SK-N-SH (cell line): ENCODE data around the gene AIFM3. TPM values are rescaled to one million over a fixed set of nuclear protein-coding genes. Genes with fewer than 3 reads are reported as not detected.

Experiments
- CTCF ChIA-PET: fragments of 300-600, 350-600 bp; formaldehyde crosslinking; extraction: SDS; loops from one replicate; lab custom pipeline; 2021; lab: Yijun Ruan, JAX
- POLR2A ChIA-PET: fragments of 350-600 bp; sonication (Branson Sonifier 250); formaldehyde crosslinking; extraction: SDS; loops from one replicate; lab custom pipeline; 2020; ENCODE audit warnings: antibody characterized with exemption, inconsistent platforms; lab: Yijun Ruan, JAX
- DNase-seq: peaks from one replicate; pipeline ENCODE4 v3.0.0; 2012
- H2AFZ ChIP-seq: fragments of 200-600 bp; sonication (generic); 2 replicates; pipeline ENCODE4 v1.8.1; 2016; ENCODE audit warnings: antibody characterized with exemption, mild to moderate bottlenecking, low read depth
- H3F3A ChIP-seq: fragments of 200-600 bp; sonication (generic); replicated peaks from 2 replicates; pipeline ENCODE3; 2016; ENCODE audit warnings: antibody characterized with exemption, mild to moderate bottlenecking; ENCODE audit not compliant: insufficient read depth
- H3K27ac ChIP-seq, 2 experiments: fragments of 200-500 bp in 1 of 2; fragments of 200-600 bp in 1 of 2; sonication (Bioruptor generic) in 1 of 2; sonication (generic), shearing (Covaris generic) in 1 of 2; 2 replicates each; pipeline versions ENCODE4 v1.5.1 to v1.6.1; 2014 to 2016; ENCODE audit warnings: low read depth in 2 of 2, inconsistent platforms in 1 of 2, low read length in 1 of 2, mild to moderate bottlenecking in 1 of 2, mixed read lengths in 1 of 2
- H3K27me3 ChIP-seq: fragments of 200-600 bp; sonication (generic), shearing (Covaris generic); 2 replicates; pipeline ENCODE4 v1.6.1; 2016; ENCODE audit warnings: mixed run types; ENCODE audit not compliant: insufficient read depth
- H3K36me3 ChIP-seq, 2 experiments: fragments of 200-500 bp in 1 of 2; fragments of 200-600 bp in 1 of 2; sonication (Bioruptor generic) in 1 of 2; sonication (generic) in 1 of 2; replicated peaks in 1 of 2; 2 replicates each; pipeline versions ENCODE3 to v1.5.1; 2014 to 2016; ENCODE audit warnings: low read length in 1 of 2, mild to moderate bottlenecking in 1 of 2; ENCODE audit not compliant: insufficient read depth in 2 of 2, control insufficient read depth in 1 of 2
- H3K4me1 ChIP-seq, 2 experiments: fragments of 200-500 bp in 1 of 2; fragments of 200-600 bp in 1 of 2; sonication (Bioruptor generic) in 1 of 2; sonication (generic), shearing (Covaris generic) in 1 of 2; 2 replicates each; pipeline versions ENCODE4 v1.5.1 to v1.6.1; 2014 to 2016; ENCODE audit warnings: low read depth in 1 of 2, low read length in 1 of 2, mixed run types in 1 of 2; ENCODE audit not compliant: insufficient read depth in 2 of 2, control insufficient read depth in 1 of 2
- H3K4me2 ChIP-seq: fragments of 200-600 bp; sonication (generic), shearing (Covaris generic); 2 replicates; pipeline ENCODE4 v1.6.1; 2017; ENCODE audit warnings: mixed run types
- H3K4me3 ChIP-seq, 2 experiments: fragments of 200-500 bp in 1 of 2; fragments of 200-600 bp in 1 of 2; sonication (Bioruptor generic) in 1 of 2; sonication (generic), shearing (Covaris generic) in 1 of 2; 2 replicates each; pipeline versions ENCODE4 v1.5.1 to v1.8.1; 2014 to 2016; ENCODE audit warnings: low read depth in 2 of 2, inconsistent platforms in 1 of 2, low read length in 1 of 2, mild to moderate bottlenecking in 1 of 2, mixed read lengths in 1 of 2, moderate library complexity in 1 of 2
- H3K79me2 ChIP-seq: fragments of 200-600 bp; sonication (generic); 2 replicates; pipeline ENCODE4 v1.8.1; 2017; ENCODE audit warnings: mild to moderate bottlenecking; ENCODE audit not compliant: insufficient read depth
- H3K9ac ChIP-seq: fragments of 200-600 bp; sonication (generic); 2 replicates; pipeline ENCODE4 v1.6.1; 2017; ENCODE audit warnings: mixed run types
- H3K9me2 ChIP-seq: fragments of 200-600 bp; sonication (generic); 2 replicates; pipeline ENCODE4 v1.6.1; 2017; ENCODE audit warnings: mixed run types
- H3K9me3 ChIP-seq: fragments of 200-600 bp; sonication (generic); 2 replicates; pipeline ENCODE4 v1.6.1; 2017; ENCODE audit warnings: mixed run types, mild to moderate bottlenecking, moderate library complexity
- H4K20me1 ChIP-seq: fragments of 200-600 bp; sonication (generic); 2 replicates; pipeline ENCODE4 v1.6.1; 2017; ENCODE audit warnings: mild to moderate bottlenecking, mixed run types; ENCODE audit not compliant: insufficient read depth
- ELF1 ChIP-seq: IDR thresholded peaks from 2 replicates; pipeline ENCODE4 v1.4.0; 2012
- EP300 ChIP-seq, 2 experiments: IDR thresholded peaks; 2 replicates each; pipeline versions ENCODE4 v1.4.0 to v1.6.1; 2012; ENCODE audit warnings: borderline replicate concordance in 1 of 2, low read depth in 1 of 2, low read length in 1 of 2
- FOSL2 ChIP-seq: IDR thresholded peaks from 2 replicates; pipeline ENCODE4 v1.4.0; 2012; ENCODE audit warnings: low read depth, mild to moderate bottlenecking, moderate library complexity, borderline replicate concordance
- FOXJ3 ChIP-seq: sonication (generic); formaldehyde crosslinking; IDR thresholded peaks from 2 replicates; pipeline ENCODE4 v1.5.1; 2020; ENCODE audit warnings: mild to moderate bottlenecking, missing genetic modification reagents
- FOXM1 ChIP-seq: IDR thresholded peaks from 2 replicates; pipeline ENCODE4 v1.4.0; 2012; ENCODE audit warnings: low read depth, mild to moderate bottlenecking
- GABPA ChIP-seq: IDR thresholded peaks from 2 replicates; pipeline ENCODE4 v1.4.0; 2012; ENCODE audit warnings: low read depth, mild to moderate bottlenecking
- MEF2A ChIP-seq: IDR thresholded peaks from 2 replicates; pipeline ENCODE4 v1.4.0; 2012; ENCODE audit warnings: low read depth, borderline replicate concordance
- MXI1 ChIP-seq: IDR thresholded peaks from 2 replicates; pipeline ENCODE4 v1.6.1; 2012; ENCODE audit warnings: mild to moderate bottlenecking, low read depth, low read length, improper control_type of control experiment
- NRF1 ChIP-seq: IDR thresholded peaks from 2 replicates; pipeline ENCODE4 v1.6.1; 2012; ENCODE audit warnings: low read depth, mild to moderate bottlenecking, low read length
- POLR2AphosphoS5 ChIP-seq: IDR thresholded peaks from 2 replicates; pipeline ENCODE4 v1.6.1; 2012; ENCODE audit warnings: low read depth, low read length
- RCOR1 ChIP-seq: fragments of 150-350 bp; IDR thresholded peaks from 2 replicates; pipeline ENCODE4 v1.6.1; 2017; ENCODE audit warnings: antibody characterized with exemption, low read length
- RFX5 ChIP-seq: IDR thresholded peaks from 2 replicates; pipeline ENCODE4 v1.6.1; 2012; ENCODE audit warnings: mild to moderate bottlenecking, improper control_type of control experiment, low read length
- SIN3A ChIP-seq: IDR thresholded peaks from 2 replicates; pipeline ENCODE4 v1.6.1; 2012; ENCODE audit warnings: low read depth, mild to moderate bottlenecking, low read length, moderate library complexity, borderline replicate concordance
- TAF1 ChIP-seq: IDR thresholded peaks from 2 replicates; pipeline ENCODE4 v1.6.1; 2012; ENCODE audit warnings: low read depth, mild to moderate bottlenecking, low read length, moderate library complexity, borderline replicate concordance
- TCF12 ChIP-seq: IDR thresholded peaks from 2 replicates; pipeline ENCODE4 v1.4.0; 2012
- TEAD4 ChIP-seq: IDR thresholded peaks from 2 replicates; pipeline ENCODE4 v1.4.0; 2012; ENCODE audit warnings: mild to moderate bottlenecking, borderline replicate concordance; ENCODE audit not compliant: insufficient read depth
- YY1 ChIP-seq: IDR thresholded peaks from 2 replicates; pipeline ENCODE4 v1.4.0; 2012; ENCODE audit warnings: low read depth, mild to moderate bottlenecking
- WGBS: methylation state at CpG from one replicate; pipeline ENCODE4 v1.1.6; 2017; ENCODE audit warnings: low lambda C conversion rate; 5-methylcytosine and 5-hydroxymethylcytosine counted together
- polyA plus RNA-seq, 3 experiments: library from polyadenylated mRNA; depleted of rRNA; stranded (reverse); fragments of >200 nt; gene quantifications; 2 replicates each; pipeline ENCODE4 v1.2.3, GENCODE V29; 2012
- TF ChIP-seq, protein P1 (sequence below): fragments of 150-350 bp; IDR thresholded peaks from 2 replicates; pipeline ENCODE4 v1.6.1; 2016; ENCODE audit warnings: mild to moderate bottlenecking, low read depth, low read length
- TF ChIP-seq, protein P2 (sequence below): IDR thresholded peaks from 2 replicates; pipeline ENCODE4 v1.6.1; 2012; ENCODE audit warnings: mild to moderate bottlenecking, low read depth, low read length, moderate library complexity

Gene AIFM3
- polyA plus RNA-seq, 1 of the 3 experiments (the other 2 are of a cell fraction): 1.7 TPM

DNA sequence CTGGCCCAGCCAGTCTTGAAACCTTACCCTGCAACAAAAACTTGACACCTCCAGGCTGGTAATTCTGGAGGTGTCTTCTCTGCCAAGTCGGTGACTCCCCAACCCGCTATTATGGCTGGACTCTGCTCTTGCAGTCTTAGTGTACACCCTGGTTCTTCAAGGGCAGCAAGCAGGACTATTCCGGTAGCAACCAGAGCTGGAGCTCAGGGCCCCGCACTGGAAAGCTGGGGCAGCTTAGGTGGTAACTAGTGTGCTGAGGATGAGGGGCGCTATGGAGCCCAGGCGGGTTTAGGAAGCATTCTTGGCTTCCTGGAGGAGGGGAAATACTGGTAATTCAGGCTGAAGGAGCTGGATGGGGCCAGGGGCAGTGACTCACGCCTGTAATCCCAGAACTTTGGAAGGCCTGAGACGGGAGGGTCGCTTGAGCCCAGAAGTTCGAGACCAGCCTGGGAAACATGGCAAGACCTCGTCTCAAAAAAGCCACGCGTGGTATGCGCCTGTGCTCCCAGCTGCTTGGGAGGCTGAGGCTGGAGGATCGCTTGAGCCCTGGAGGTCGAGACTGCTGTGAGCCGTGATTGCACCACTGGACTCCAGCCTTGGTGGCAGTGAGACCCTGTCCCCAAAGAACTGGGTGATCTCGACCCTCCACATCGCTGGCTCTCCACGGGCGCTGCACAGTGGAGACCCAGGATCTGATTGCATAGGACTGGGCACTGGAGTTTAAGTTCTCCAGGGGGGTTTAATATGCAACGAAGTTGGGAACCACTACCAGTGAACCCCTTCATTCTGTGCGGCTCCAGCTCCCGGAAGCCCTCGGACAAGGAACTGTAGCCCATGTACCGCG, 10.6 kb upstream of the AIFM3 start:
- Histone ChIP-seq H3K9me2 (no peaks in the 10 kb centered on the region), H3K27me3 (no peaks in the 10 kb centered on the region), H4K20me1 (peaks cover 14% of the 10 kb centered on the region), H3F3A (peaks cover 4% of the 10 kb centered on the region), H3K79me2 (peaks cover 14% of the 10 kb centered on the region), H2AFZ (no peak overlapping the region), H3K27ac (no peak overlapping the region), H3K4me3 (no peak overlapping the region), H3K4me1 (no peaks in the 10 kb centered on the region; a peak in 1 of 4 replicates), H3K9ac (no peak overlapping the region), H3K36me3 (peaks cover 11 to 25% of the 10 kb centered on the region in 2 experiments), H3K9me3 (no peaks in the 10 kb centered on the region), H3K4me2 (no peak overlapping the region)
- TF ChIP-seq, protein P1, sequence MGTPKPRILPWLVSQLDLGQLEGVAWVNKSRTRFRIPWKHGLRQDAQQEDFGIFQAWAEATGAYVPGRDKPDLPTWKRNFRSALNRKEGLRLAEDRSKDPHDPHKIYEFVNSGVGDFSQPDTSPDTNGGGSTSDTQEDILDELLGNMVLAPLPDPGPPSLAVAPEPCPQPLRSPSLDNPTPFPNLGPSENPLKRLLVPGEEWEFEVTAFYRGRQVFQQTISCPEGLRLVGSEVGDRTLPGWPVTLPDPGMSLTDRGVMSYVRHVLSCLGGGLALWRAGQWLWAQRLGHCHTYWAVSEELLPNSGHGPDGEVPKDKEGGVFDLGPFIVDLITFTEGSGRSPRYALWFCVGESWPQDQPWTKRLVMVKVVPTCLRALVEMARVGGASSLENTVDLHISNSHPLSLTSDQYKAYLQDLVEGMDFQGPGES: no peak
- TF ChIP-seq ELF1 (no peak), NRF1 (no peak), RFX5 (no peak), YY1 (no peak), TAF1 (no peak), FOXM1 (no peak), TCF12 (no peak), GABPA (no peak), FOXJ3 (CRISPR knock-in tag) (no peak), MEF2A (no peak), RCOR1 (no peak), FOSL2 (no peak), POLR2AphosphoS5 (no peak), EP300 (IDR thresholded peaks at IDR 0.05; ENCODE audit: borderline replicate concordance in 1 of 2, low read depth in 1 of 2, low read length in 1 of 2) (no peak), TEAD4 (no peak)
- ChIA-PET POLR2A (interaction anchor here (0.8 kb wide), 1 partner anchor 26 kb away, joined by 10 read pairs; the partner anchor contains the start of gene LZTR1), CTCF (interaction anchor here (2.3 kb wide), 1 partner anchor 11 kb away, joined by 6 read pairs; the partner anchor contains the start of gene AIFM3)
- DNase-seq: no peak
- 90% methylated on average over 17 of the region's 27 CpGs for WGBS

DNA sequence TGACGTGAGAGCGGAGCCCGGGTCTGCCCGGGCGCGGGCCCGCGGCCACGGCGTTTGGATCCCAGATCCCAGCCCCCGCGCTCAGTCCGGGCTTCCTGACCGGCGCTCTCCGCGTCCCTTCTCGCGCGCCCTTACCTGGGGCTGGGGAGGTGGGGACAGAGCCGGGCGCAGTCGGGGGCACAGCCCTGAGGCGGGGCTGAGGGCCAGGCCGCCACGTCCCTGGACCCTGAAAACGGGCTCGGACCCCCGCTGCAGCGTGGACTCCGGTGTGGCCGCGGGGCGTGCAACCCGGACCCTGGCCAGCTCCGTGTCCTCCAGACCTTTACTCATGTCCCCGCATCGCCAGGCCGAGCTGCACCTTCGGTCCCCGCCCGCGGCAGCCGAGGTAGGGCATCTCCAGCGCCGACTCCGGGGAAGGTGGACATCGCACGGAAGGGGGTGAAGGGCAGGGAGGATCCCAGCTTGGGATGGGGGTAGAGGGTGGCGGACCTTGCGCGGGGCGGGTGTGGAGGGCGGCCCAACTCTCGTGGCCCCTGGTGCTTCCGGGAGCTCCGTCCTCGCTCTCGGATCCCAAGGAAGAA, 9.9 kb upstream of the AIFM3 start:
- Histone ChIP-seq H3K4me3 (no peak overlapping the region), H3K9ac (no peak overlapping the region), H2AFZ (no peak overlapping the region), H3K4me2 (no peak overlapping the region), H4K20me1 (peaks cover 8% of the 10 kb centered on the region), H3F3A (peaks cover 4% of the 10 kb centered on the region), H3K36me3 (peaks cover 10 to 18% of the 10 kb centered on the region in 2 experiments), H3K4me1 (peaks cover 0 to 2% of the 10 kb centered on the region in 2 experiments; a peak in 1 of 4 replicates), H3K9me2 (no peaks in the 10 kb centered on the region), H3K27ac (no peak overlapping the region), H3K79me2 (peaks cover 6% of the 10 kb centered on the region), H3K9me3 (no peaks in the 10 kb centered on the region), H3K27me3 (no peaks in the 10 kb centered on the region)
- CTCF ChIA-PET: interaction anchor here (1.2 to 2.3 kb wide), 3 partner anchors 10 to 153 kb away, joined by 4 to 6 read pairs (median 6); partner anchors contain the start of gene AIFM3
- 86% methylated on average over 41 of the region's 59 CpGs for WGBS
- POLR2A ChIA-PET: interaction anchor here (2.4 kb wide), 1 partner anchor 58 kb away, joined by 5 read pairs; the partner anchor contains the start of gene P2RX6
- DNase-seq: peak; percentile 27
- TF ChIP-seq MXI1 (no peak), POLR2AphosphoS5 (no peak), TAF1 (no peak), FOXJ3 (CRISPR knock-in tag) (no peak), ELF1 (no peak), EP300 (IDR thresholded peaks at IDR 0.05; ENCODE audit: borderline replicate concordance in 1 of 2, low read depth in 1 of 2, low read length in 1 of 2) (no peak), SIN3A (no peak), RFX5 (no peak), FOXM1 (no peak)
- TF ChIP-seq, protein P2, sequence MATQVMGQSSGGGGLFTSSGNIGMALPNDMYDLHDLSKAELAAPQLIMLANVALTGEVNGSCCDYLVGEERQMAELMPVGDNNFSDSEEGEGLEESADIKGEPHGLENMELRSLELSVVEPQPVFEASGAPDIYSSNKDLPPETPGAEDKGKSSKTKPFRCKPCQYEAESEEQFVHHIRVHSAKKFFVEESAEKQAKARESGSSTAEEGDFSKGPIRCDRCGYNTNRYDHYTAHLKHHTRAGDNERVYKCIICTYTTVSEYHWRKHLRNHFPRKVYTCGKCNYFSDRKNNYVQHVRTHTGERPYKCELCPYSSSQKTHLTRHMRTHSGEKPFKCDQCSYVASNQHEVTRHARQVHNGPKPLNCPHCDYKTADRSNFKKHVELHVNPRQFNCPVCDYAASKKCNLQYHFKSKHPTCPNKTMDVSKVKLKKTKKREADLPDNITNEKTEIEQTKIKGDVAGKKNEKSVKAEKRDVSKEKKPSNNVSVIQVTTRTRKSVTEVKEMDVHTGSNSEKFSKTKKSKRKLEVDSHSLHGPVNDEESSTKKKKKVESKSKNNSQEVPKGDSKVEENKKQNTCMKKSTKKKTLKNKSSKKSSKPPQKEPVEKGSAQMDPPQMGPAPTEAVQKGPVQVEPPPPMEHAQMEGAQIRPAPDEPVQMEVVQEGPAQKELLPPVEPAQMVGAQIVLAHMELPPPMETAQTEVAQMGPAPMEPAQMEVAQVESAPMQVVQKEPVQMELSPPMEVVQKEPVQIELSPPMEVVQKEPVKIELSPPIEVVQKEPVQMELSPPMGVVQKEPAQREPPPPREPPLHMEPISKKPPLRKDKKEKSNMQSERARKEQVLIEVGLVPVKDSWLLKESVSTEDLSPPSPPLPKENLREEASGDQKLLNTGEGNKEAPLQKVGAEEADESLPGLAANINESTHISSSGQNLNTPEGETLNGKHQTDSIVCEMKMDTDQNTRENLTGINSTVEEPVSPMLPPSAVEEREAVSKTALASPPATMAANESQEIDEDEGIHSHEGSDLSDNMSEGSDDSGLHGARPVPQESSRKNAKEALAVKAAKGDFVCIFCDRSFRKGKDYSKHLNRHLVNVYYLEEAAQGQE: no peak
